K562 (cell line): ENCODE measurements around the gene LGALS9B. TPM values are rescaled to one million over a fixed set of nuclear protein-coding genes. Genes with fewer than 3 reads are reported as not detected.
"Not testable (repeated sequence)": the region's sequence is repeated elsewhere in the genome, so short reads cannot be mapped to it uniquely, and the experiment has no call there.

Source experiments
- ATAC-seq: fragments of 200-7000 bp; cut with Tn5 transposase; 3 replicates; pipeline ENCODE4 v1.9.1; 2020; ENCODE audit warnings: moderate library complexity
- BruUV-seq: library from RNA; stranded (reverse); fragments of 400-500 nt; replicated peaks from 2 replicates; lab custom pipeline; 2021; lab: Mats Ljungman, UMichigan
- CTCF ChIA-PET: fragments of 300-600 bp; formaldehyde crosslinking; extraction: SDS; loops from one replicate; lab custom pipeline; 2021; ENCODE audit warnings: low intra/inter-chr PET ratio; lab: Yijun Ruan, JAX
- POLR2A ChIA-PET: fragments of 300-600, 350-650 bp; sonication (Branson Sonifier 250); formaldehyde crosslinking; extraction: SDS; loops from one replicate; lab custom pipeline; 2021; ENCODE audit warnings: antibody characterized with exemption, inconsistent platforms; lab: Yijun Ruan, JAX
- DNase-seq, 4 experiments: peaks; one replicate each; pipeline versions ENCODE4 v3.0.0 to v3.0.0-alpha.2; 2011 to 2018; ENCODE audit warnings: low spot score in 3 of 4, mixed read lengths in 3 of 4; ENCODE audit errors: extremely low read depth in 1 of 4
- FAIRE-seq: peaks from 2 replicates; lab custom pipeline; 2011; peaks lifted over from hg19 to GRCh38; lab: Jason Lieb, UNC
- H2AFZ ChIP-seq: 2 replicates; pipeline ENCODE4 v1.6.0; 2011; ENCODE audit warnings: low read depth, low read length, control low read depth, inconsistent platforms
- H3K27ac ChIP-seq: fragments of 200-600 bp; 3 replicates; pipeline ENCODE4 v1.8.0; 2011; ENCODE audit warnings: low read depth, mild to moderate bottlenecking, control low read depth, inconsistent platforms, low read length, moderate library complexity, mixed read lengths; ENCODE audit errors: extremely low read depth
- H3K27me3 ChIP-seq, 2 experiments: fragments of 300-600 bp in 1 of 2; 2 replicates in 1 of 2; 3 replicates in 1 of 2; pipeline versions ENCODE4 v1.6.0 to v1.8.0; 2011; ENCODE audit warnings: inconsistent platforms in 2 of 2, low read length in 2 of 2, mild to moderate bottlenecking in 1 of 2, mixed read lengths in 1 of 2, moderate library complexity in 1 of 2; ENCODE audit not compliant: control insufficient read depth in 2 of 2, insufficient read depth in 2 of 2
- H3K36me3 ChIP-seq: fragments of 300-600 bp; 3 replicates; pipeline ENCODE4 v1.8.0; 2011; ENCODE audit warnings: mild to moderate bottlenecking, low read length, inconsistent platforms; ENCODE audit not compliant: control insufficient read depth, insufficient read depth
- H3K4me1 ChIP-seq, 2 experiments: fragments of 200-600 bp in 1 of 2; replicated peaks in 1 of 2; 2 replicates in 1 of 2; 3 replicates in 1 of 2; pipeline versions ENCODE4 v1.5.1 to v1.8.0; 2011; ENCODE audit warnings: inconsistent platforms in 2 of 2, low read length in 2 of 2, mild to moderate bottlenecking in 1 of 2, mixed read lengths in 1 of 2, moderate library complexity in 1 of 2; ENCODE audit not compliant: control insufficient read depth in 2 of 2, insufficient read depth in 2 of 2
- H3K4me2 ChIP-seq: 2 replicates; pipeline ENCODE4 v1.6.1; 2011; ENCODE audit warnings: low read length, control low read depth, inconsistent platforms, mixed read lengths; ENCODE audit not compliant: insufficient read depth
- H3K4me3 ChIP-seq: fragments of 200-600 bp; sonication (generic), shearing (Covaris generic); 2 replicates; pipeline ENCODE4 v1.5.1; 2016; ENCODE audit warnings: control low read depth, inconsistent platforms
- H3K79me2 ChIP-seq: fragments of 200-600 bp; 3 replicates; pipeline ENCODE4 v1.8.0; 2011; ENCODE audit warnings: low read length, inconsistent platforms; ENCODE audit not compliant: control insufficient read depth, insufficient read depth
- H3K9ac ChIP-seq, 2 experiments: 2 replicates each; pipeline versions ENCODE4 v1.6.0 to v1.6.1; 2011; ENCODE audit warnings: low read depth in 2 of 2, low read length in 2 of 2, control low read depth in 1 of 2, inconsistent platforms in 1 of 2, mild to moderate bottlenecking in 1 of 2, mixed read lengths in 1 of 2; ENCODE audit not compliant: insufficient read depth in 1 of 2
- H3K9me1 ChIP-seq: one replicate; pipeline ENCODE4 v1.6.0; 2011; ENCODE audit warnings: inconsistent platforms, mild to moderate bottlenecking, low read length, moderate library complexity; ENCODE audit not compliant: control insufficient read depth, insufficient read depth
- H3K9me3 ChIP-seq: replicated peaks from 2 replicates; pipeline ENCODE4 v1.5.1; 2011; ENCODE audit warnings: low read depth, low read length, inconsistent platforms; ENCODE audit not compliant: control insufficient read depth, insufficient read depth
- H4K20me1 ChIP-seq: replicated peaks from 2 replicates; pipeline ENCODE4 v1.6.1; 2011; ENCODE audit warnings: low read length, inconsistent platforms, mixed read lengths; ENCODE audit not compliant: control insufficient read depth, insufficient read depth
- WGBS: fragments of 100-300 bp; shearing (Covaris generic); methylation state at CpG from one replicate; pipeline ENCODE4 v1.1.6; 2016; ENCODE audit warnings: low coverage, mixed read lengths; ENCODE audit not compliant: insufficient coverage; ENCODE audit errors: missing lambda C conversion rate; 5-methylcytosine and 5-hydroxymethylcytosine counted together
- in situ Hi-C: fragments of 300-500 bp; cut with MboI; formaldehyde crosslinking; loops from 4 replicates; pipeline ENCODE4 v1.15.0; 2018; ENCODE audit warnings: inconsistent platforms, mixed read lengths
- intact Hi-C: fragments of 100-400 bp; cut with micrococcal nuclease; formaldehyde crosslinking; loops from 2 replicates; pipeline ENCODE4 v1.14.2; 2022
- polyA plus RNA-seq, 8 experiments: library from polyadenylated mRNA; depleted of rRNA in 4 of 8; stranded (reverse) in 5 of 8; unstranded in 3 of 8; fragments of >200 nt; fragmentation: Nextera tagmentation in 2 of 8; fragmentation: Illumina TruSeq in 1 of 8; extraction: Ambion mirVana in 2 of 8; extraction: Trizol in 1 of 8; gene quantifications; 2 replicates each; pipeline versions ENCODE4 v1.2.1 to v1.2.3, GENCODE V29; 2011 to 2014; ENCODE audit warnings: inconsistent platforms in 1 of 8, missing spikeins in 1 of 8
- total RNA-seq, 7 experiments: library from RNA; depleted of rRNA in 6 of 7; stranded (reverse); fragments of >200 nt in 6 of 7; fragmentation: Illumina TruSeq in 2 of 7; extraction: Trizol in 2 of 7; gene quantifications; 2 replicates each; pipeline versions ENCODE4 v1.2.1 to v1.2.3, GENCODE V29; 2011 to 2021; ENCODE audit warnings: low replicate concordance in 1 of 7

LGALS9B gene
- total and polyA plus RNA-seq, 9 of the 15 experiments (the other 6 are each of a cell fraction or from before 2014, with no cell fraction given): not detected

DNA sequence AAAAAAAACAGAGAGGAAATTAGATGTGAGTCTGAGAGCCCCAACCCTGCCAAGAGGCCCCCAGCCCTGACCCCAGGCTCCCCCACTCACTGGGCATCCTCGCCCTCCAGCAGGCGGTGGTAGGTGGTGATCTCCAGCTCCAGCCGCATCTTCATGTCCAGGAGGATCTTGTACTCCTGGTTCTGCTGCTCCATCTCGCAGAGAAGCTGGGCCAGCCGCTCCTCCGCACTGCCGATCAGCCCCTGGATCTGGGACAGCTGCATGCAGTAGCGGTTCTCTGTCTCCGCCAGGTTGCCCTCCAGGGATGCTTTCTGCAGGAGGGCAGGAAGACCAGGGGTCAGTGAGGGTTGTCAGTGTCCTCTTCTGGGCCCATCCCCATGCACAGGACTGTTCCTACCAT lies 46.2 kb upstream of the LGALS9B start:
- H3K27me3 ChIP-seq, H3K27ac ChIP-seq, H3K9me1 ChIP-seq, H3K36me3 ChIP-seq, intact Hi-C loops, H3K4me1 ChIP-seq, ATAC-seq, H3K4me3 ChIP-seq, BruUV-seq, H3K4me2 ChIP-seq, POLR2A ChIA-PET, H4K20me1 ChIP-seq, in situ Hi-C loops, H3K9me3 ChIP-seq, H3K79me2 ChIP-seq, CTCF ChIA-PET, FAIRE-seq, DNase-seq, H2AFZ ChIP-seq, H3K9ac ChIP-seq: not testable (repeated sequence)
- no CpG with 5 or more reads among the region's 9 CpGs for WGBS

DNA sequence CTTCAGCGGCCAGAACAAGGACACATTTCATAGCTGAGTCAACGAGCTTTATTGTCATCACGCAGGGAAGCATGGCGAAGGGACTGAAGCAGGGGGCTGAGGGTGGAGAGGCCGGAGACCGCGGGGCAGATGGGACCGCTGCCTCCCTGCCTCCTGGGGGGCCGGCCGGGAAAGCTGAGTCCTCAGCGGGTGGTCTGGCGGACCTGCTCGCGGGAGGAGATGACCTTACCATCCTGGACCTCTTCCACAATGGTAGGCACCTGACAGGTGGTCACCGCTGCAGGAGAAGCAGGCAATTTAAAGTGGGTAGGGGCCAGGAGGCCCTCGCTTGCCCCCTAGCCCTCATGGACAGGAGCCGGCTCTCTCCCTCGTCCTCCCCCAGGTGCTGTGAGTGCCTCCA lies 45.0 kb upstream of the LGALS9B start:
- DNase-seq, ATAC-seq, H3K27me3 ChIP-seq, H4K20me1 ChIP-seq, H3K79me2 ChIP-seq, H3K36me3 ChIP-seq, H3K9ac ChIP-seq, POLR2A ChIA-PET, H3K27ac ChIP-seq, H3K4me3 ChIP-seq, BruUV-seq, CTCF ChIA-PET, in situ Hi-C loops, H2AFZ ChIP-seq, H3K9me1 ChIP-seq, H3K4me2 ChIP-seq, FAIRE-seq, H3K4me1 ChIP-seq, H3K9me3 ChIP-seq, intact Hi-C loops: not testable (repeated sequence)
- WGBS: no CpG with 5 or more reads among the region's 18 CpGs

DNA sequence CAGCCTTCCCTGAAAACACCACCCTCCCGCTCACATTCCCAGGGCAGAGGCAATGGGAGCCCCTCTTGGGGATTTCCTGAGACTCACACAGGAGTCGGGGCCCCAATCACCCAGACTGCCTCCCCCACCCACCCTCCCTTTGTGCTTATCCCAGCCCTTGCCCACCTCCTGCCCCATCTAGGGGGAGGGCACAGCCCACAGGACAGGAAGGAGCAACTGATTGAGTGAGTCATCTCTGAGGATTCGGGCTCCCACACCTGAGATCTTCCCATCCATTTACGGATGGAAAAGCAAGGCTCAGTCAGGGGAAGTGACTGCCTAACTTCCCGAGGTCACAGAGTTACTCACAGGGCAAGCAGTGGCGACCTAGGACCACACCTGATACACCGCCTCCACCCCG lies 44.4 kb upstream of the LGALS9B start:
- WGBS: no CpG with 5 or more reads among the region's 8 CpGs
- intact Hi-C loops, H3K9me1 ChIP-seq, in situ Hi-C loops, BruUV-seq, H3K79me2 ChIP-seq, H3K4me2 ChIP-seq, H3K9ac ChIP-seq, H3K4me3 ChIP-seq, ATAC-seq, H3K9me3 ChIP-seq, H2AFZ ChIP-seq, H4K20me1 ChIP-seq, CTCF ChIA-PET, DNase-seq, H3K4me1 ChIP-seq, POLR2A ChIA-PET, H3K27ac ChIP-seq, H3K36me3 ChIP-seq, FAIRE-seq, H3K27me3 ChIP-seq: not testable (repeated sequence)

DNA sequence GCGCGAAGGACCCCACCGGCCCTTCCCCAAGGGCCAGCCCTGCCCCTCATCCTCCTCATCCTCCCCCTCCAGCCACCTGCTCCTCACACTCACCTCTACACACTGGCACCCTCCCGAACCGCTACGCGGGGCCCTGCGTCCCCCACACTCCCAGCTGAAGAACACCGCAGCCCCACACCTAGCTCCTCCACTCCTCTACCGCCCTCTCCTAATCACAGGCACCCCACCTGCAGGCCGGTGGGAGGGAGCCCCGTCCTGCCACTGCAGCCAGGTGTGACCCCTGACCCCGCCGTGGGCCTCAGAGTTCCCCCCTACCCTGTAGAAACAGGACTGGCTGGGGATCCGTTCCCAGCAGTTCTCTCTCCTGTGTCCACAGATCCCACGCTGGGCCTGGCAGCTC lies 38.0 kb upstream of the LGALS9B start:
- CTCF ChIA-PET, ATAC-seq, H3K79me2 ChIP-seq, H3K4me2 ChIP-seq, DNase-seq, H2AFZ ChIP-seq, intact Hi-C loops, POLR2A ChIA-PET, BruUV-seq, in situ Hi-C loops, H3K27ac ChIP-seq, H3K9ac ChIP-seq, H4K20me1 ChIP-seq, H3K36me3 ChIP-seq, H3K9me1 ChIP-seq, FAIRE-seq, H3K27me3 ChIP-seq, H3K4me3 ChIP-seq, H3K4me1 ChIP-seq, H3K9me3 ChIP-seq: not testable (repeated sequence)
- whole genome bisulfite sequencing: 3% methylated on average over 7 of the region's 16 CpGs
